GM23338 (cell line): Measurements from ENCODE around the gene MOK.

Experiments used
- CREB1 ChIP-seq: fragments of 250-450 bp; sonication (Bioruptor Pico); IDR thresholded peaks from 2 replicates; pipeline ENCODE4 v1.5.0; 2020; ENCODE audit warnings: low read depth, mild to moderate bottlenecking, moderate library complexity
- CTCF ChIP-seq, 2 experiments: fragments of 200-600 bp in 1 of 2; sonication (generic) in 1 of 2; conservative IDR thresholded peaks; 2 replicates each; pipeline versions ENCODE4 v1.5.1 to v1.6.1; 2016 to 2017; ENCODE audit warnings: antibody characterized with exemption in 2 of 2, low read depth in 2 of 2, mild to moderate bottlenecking in 2 of 2, moderate library complexity in 1 of 2
- ETS1 ChIP-seq: IDR thresholded peaks from 2 replicates; pipeline ENCODE4 v1.6.1; 2016; ENCODE audit warnings: antibody characterized with exemption
- EZH2 ChIP-seq: fragments of 200-600 bp; sonication (generic); IDR thresholded peaks from one replicate; pipeline ENCODE4 v1.8.0; 2017; ENCODE audit warnings: antibody characterized with exemption, mild to moderate bottlenecking, low read depth; ENCODE audit not compliant: unreplicated experiment
- EZH2phosphoT487 ChIP-seq: fragments of 200-600 bp; sonication (generic); IDR thresholded peaks from one replicate; pipeline ENCODE4 v1.8.1; 2018; ENCODE audit warnings: antibody characterized with exemption; ENCODE audit not compliant: unreplicated experiment
- JUNB ChIP-seq: IDR thresholded peaks from one replicate; pipeline ENCODE4 v1.6.1; 2016; ENCODE audit warnings: antibody characterized with exemption; ENCODE audit not compliant: unreplicated experiment
- POLR2AphosphoS5 ChIP-seq: IDR thresholded peaks from 2 replicates; pipeline ENCODE4 v1.6.1; 2016; ENCODE audit warnings: antibody characterized with exemption, low read depth
- REST ChIP-seq: IDR thresholded peaks from one replicate; pipeline ENCODE4 v1.6.1; 2018; ENCODE audit warnings: antibody characterized with exemption; ENCODE audit not compliant: unreplicated experiment
- ZNF114 ChIP-seq: fragments of 250-450 bp; sonication (Bioruptor Pico); IDR thresholded peaks from 2 replicates; pipeline ENCODE4 v1.5.0; 2020; ENCODE audit warnings: mild to moderate bottlenecking, moderate library complexity
- ZNF331 ChIP-seq: fragments of 250-450 bp; sonication (Bioruptor Pico); IDR thresholded peaks from 2 replicates; pipeline ENCODE4 v1.5.0; 2020; ENCODE audit warnings: low read depth, mild to moderate bottlenecking, moderate library complexity

GRCh38 chr14:102341566-102341965 is 36.6 kb upstream of the MOK start:
- TF ChIP-seq EZH2 (no peak), CTCF (conservative IDR thresholded peaks at IDR 0.05; ENCODE audit: low read depth in 2 of 2) (no peak), POLR2AphosphoS5 (no peak), REST (no peak), ZNF114 (CRISPR knock-in tag) (no peak), EZH2phosphoT487 (no peak), ETS1 (no peak), CREB1 (CRISPR knock-in tag) (no peak), JUNB (no peak), ZNF331 (CRISPR knock-in tag) (no peak)
